Measurements from ENCODE around the gene GRM7. TPM values are rescaled to one million over a fixed set of nuclear protein-coding genes. Genes with fewer than 3 reads are reported as not detected.

The GRM7 gene
- total and polyA plus RNA-seq, 2 experiments from 2014 or later, result 0.40 TPM; not detected in 1

DNA sequence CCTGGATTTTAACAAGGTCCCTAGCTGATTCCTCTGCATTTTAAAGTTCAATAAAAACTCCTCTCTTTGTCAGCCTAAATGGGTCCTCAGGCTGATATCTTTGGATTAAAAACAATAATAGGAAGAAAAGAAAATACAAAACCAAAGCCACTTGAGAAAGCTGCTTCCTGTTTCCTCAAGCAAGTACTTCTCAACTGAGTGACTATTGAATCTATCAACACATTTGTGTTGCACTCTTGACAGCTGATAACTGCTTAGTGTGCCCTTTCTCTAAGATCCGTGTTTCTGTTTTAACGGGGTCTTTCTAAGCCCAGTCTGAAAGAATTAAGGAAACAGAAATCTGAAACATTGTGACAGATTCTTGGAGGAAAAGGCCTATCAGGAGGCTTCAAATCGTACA is 410.7 kb downstream of the GRM7 start (continued):
- TF ChIP-seq ETS1 (IDR thresholded peaks at IDR 0.05) (no peak), CREB1 (CRISPR knock-in tag; IDR thresholded peaks at IDR 0.05; ENCODE audit: low read depth) (no peak), JUNB (IDR thresholded peaks at IDR 0.05; ENCODE audit: unreplicated experiment) (no peak), ZNF114 (CRISPR knock-in tag; IDR thresholded peaks at IDR 0.05) (no peak), EZH2 (IDR thresholded peaks at IDR 0.05; ENCODE audit: low read depth, unreplicated experiment) (no peak), EZH2phosphoT487 (IDR thresholded peaks at IDR 0.05; ENCODE audit: unreplicated experiment) (no peak)
- TF ChIP-seq, protein P1, sequence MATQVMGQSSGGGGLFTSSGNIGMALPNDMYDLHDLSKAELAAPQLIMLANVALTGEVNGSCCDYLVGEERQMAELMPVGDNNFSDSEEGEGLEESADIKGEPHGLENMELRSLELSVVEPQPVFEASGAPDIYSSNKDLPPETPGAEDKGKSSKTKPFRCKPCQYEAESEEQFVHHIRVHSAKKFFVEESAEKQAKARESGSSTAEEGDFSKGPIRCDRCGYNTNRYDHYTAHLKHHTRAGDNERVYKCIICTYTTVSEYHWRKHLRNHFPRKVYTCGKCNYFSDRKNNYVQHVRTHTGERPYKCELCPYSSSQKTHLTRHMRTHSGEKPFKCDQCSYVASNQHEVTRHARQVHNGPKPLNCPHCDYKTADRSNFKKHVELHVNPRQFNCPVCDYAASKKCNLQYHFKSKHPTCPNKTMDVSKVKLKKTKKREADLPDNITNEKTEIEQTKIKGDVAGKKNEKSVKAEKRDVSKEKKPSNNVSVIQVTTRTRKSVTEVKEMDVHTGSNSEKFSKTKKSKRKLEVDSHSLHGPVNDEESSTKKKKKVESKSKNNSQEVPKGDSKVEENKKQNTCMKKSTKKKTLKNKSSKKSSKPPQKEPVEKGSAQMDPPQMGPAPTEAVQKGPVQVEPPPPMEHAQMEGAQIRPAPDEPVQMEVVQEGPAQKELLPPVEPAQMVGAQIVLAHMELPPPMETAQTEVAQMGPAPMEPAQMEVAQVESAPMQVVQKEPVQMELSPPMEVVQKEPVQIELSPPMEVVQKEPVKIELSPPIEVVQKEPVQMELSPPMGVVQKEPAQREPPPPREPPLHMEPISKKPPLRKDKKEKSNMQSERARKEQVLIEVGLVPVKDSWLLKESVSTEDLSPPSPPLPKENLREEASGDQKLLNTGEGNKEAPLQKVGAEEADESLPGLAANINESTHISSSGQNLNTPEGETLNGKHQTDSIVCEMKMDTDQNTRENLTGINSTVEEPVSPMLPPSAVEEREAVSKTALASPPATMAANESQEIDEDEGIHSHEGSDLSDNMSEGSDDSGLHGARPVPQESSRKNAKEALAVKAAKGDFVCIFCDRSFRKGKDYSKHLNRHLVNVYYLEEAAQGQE (IDR thresholded peaks at IDR 0.05; ENCODE audit: unreplicated experiment), result no peak

DNA sequence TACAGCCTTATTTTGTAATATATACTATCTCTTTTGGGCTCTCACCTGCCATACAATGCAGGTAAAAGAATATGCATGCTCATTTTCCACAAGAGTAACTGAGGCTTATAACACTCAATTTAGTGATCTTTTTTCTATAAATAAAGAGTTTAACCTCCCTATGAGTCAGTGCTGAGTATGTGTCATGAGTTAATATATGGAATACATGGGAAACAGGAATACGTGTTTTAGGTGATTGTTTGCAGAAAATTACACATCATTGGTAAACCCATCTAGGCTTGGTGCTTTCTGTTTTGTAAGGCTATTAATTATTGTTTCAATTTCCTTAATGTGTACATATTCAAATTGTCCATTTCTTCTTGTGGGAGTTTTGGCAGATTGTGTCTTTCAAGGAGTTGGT is 411.3 kb downstream of the GRM7 start:
- Mint-ChIP-seq H3K36me3 (ENCODE audit: low read depth) (peaks cover 4% of the 10 kb centered on the region; the same call in 1 of the 3 replicates), H3K27me3 (ENCODE audit: insufficient read depth, low read depth, poor library complexity) (no peaks in the 10 kb centered on the region), H3K27ac (no peak overlapping the region), H3K4me1 (no peaks in the 10 kb centered on the region), H3K4me3 (no peak overlapping the region), H3K9me3 (peaks cover 68% of the 10 kb centered on the region)
- H3K36me3 ChIP-seq (ENCODE audit: insufficient read depth), result 0 out of 2 replicates have a peak, but pooled peaks cover 3% of the 10 kb centered on the region
- no peaks in the 10 kb centered on the region for H3K27me3 ChIP-seq (ENCODE audit: insufficient read depth)
- no peak overlapping the region for H2AFZ ChIP-seq
- H3K4me3 ChIP-seq, result no peak overlapping the region
- no peaks in the 10 kb centered on the region for H3K79me2 ChIP-seq (replicated peaks; ENCODE audit: insufficient read depth)
- H3K4me1 ChIP-seq (ENCODE audit: insufficient read depth), result no peaks in the 10 kb centered on the region
- no peaks in the 10 kb centered on the region for H4K20me1 ChIP-seq (replicated peaks; ENCODE audit: insufficient read depth)
- H3K4me2 ChIP-seq, result no peak overlapping the region
- no peaks in the 10 kb centered on the region for H3F3A ChIP-seq (replicated peaks; ENCODE audit: low read depth)
- no peaks in the 10 kb centered on the region for H3K9me2 ChIP-seq (ENCODE audit: insufficient read depth)
- no peak for ATAC-seq
- no peak for DNase-seq (ENCODE audit: low spot score)
- TF ChIP-seq, protein P1 (IDR thresholded peaks at IDR 0.05; ENCODE audit: unreplicated experiment), result no peak
- TF ChIP-seq JUNB (IDR thresholded peaks at IDR 0.05; ENCODE audit: unreplicated experiment) (no peak), CREB1 (CRISPR knock-in tag; IDR thresholded peaks at IDR 0.05; ENCODE audit: low read depth) (no peak), ETS1 (IDR thresholded peaks at IDR 0.05) (no peak), ZNF331 (CRISPR knock-in tag; IDR thresholded peaks at IDR 0.05; ENCODE audit: low read depth) (no peak), STAT1 (IDR thresholded peaks at IDR 0.05; ENCODE audit: unreplicated experiment) (no peak), EZH2phosphoT487 (IDR thresholded peaks at IDR 0.05; ENCODE audit: unreplicated experiment) (no peak), EZH2 (IDR thresholded peaks at IDR 0.05; ENCODE audit: low read depth, unreplicated experiment) (no peak)
- TF ChIP-seq, protein P2, sequence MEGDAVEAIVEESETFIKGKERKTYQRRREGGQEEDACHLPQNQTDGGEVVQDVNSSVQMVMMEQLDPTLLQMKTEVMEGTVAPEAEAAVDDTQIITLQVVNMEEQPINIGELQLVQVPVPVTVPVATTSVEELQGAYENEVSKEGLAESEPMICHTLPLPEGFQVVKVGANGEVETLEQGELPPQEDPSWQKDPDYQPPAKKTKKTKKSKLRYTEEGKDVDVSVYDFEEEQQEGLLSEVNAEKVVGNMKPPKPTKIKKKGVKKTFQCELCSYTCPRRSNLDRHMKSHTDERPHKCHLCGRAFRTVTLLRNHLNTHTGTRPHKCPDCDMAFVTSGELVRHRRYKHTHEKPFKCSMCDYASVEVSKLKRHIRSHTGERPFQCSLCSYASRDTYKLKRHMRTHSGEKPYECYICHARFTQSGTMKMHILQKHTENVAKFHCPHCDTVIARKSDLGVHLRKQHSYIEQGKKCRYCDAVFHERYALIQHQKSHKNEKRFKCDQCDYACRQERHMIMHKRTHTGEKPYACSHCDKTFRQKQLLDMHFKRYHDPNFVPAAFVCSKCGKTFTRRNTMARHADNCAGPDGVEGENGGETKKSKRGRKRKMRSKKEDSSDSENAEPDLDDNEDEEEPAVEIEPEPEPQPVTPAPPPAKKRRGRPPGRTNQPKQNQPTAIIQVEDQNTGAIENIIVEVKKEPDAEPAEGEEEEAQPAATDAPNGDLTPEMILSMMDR (conservative IDR thresholded peaks at IDR 0.05; ENCODE audit: low read depth in 2 of 2), result no peak
- H3K27ac ChIP-seq (ENCODE audit: low read depth), result no peak overlapping the region
